Activated CD8-positive, alpha-beta memory T cell treated with anti-CD3 and anti-CD28 coated beads, Interleukin-2, amount 50 U/mL, for 1 hour (primary cell): ENCODE data around the gene HBG1.

Experiments used
- DNase-seq: peaks from one replicate; pipeline ENCODE4 v3.0.0-alpha.2; 2020; ENCODE audit errors: extremely low read depth

Gene HBG1

GRCh38 chr11:5227681-5228080, 22.0 kb downstream of the HBG1 start:
- no peak for DNase-seq

GRCh38 chr11:5226732-5227310, 22.8 kb downstream of the HBG1 start, which contains the start of gene HBB:
HBB (minus strand) TSS chr11:5227071; CDS start chr11:5227021, 50 bp downstream.
- DNase-seq = no peak

- no peak for DNase-seq
Observed at GRCh38 chr11:5225480-5225871, 24.2 kb downstream of the HBG1 start.

- no peak for DNase-seq
Observed at GRCh38 chr11:5224538-5225479, 24.8 kb downstream of the HBG1 start.

- DNase-seq = no peak
Observed at GRCh38 chr11:5223686-5224085, 26.0 kb downstream of the HBG1 start.

- DNase-seq = no peak
Observed at GRCh38 chr11:5223146-5223545, 26.5 kb downstream of the HBG1 start.

- DNase-seq = no peak
Observed at GRCh38 chr11:5210376-5210885, 39.2 kb downstream of the HBG1 start.

- DNase-seq = no peak
Observed at GRCh38 chr11:5204787-5205186, 44.9 kb downstream of the HBG1 start.

GRCh38 chr11:5203366-5203765, 46.3 kb downstream of the HBG1 start:
- no peak for DNase-seq

GRCh38 chr11:5200582-5200981, 49.1 kb downstream of the HBG1 start, which contains the start of gene OR51V1:
OR51V1 (minus strand) TSS chr11:5200682; CDS start chr11:5200682, 0 bp downstream.
- no peak for DNase-seq

GRCh38 chr11:5198285-5198684, 51.4 kb downstream of the HBG1 start:
- no peak for DNase-seq
